Effector memory CD8-positive, alpha-beta T cell (primary cell): ENCODE measurements around the gene NPS.

ENCODE experiments used
- ATAC-seq: fragments of 150-1000 bp; cut with Tn5 transposase; replicated peaks from 2 replicates; pipeline ENCODE4 v1.10.0; 2021; ENCODE audit warnings: mild to moderate bottlenecking, moderate library complexity
- DNase-seq, 3 experiments: peaks; one replicate each; pipeline ENCODE4 v3.0.0; 2021
- H3K27ac Mint-ChIP-seq, 2 donors: one replicate each; pipeline ENCODE4 v1.8.0; 2022; ENCODE audit warnings: mild to moderate bottlenecking in 2 of 2, mixed read lengths in 2 of 2, moderate library complexity in 2 of 2
- H3K27me3 Mint-ChIP-seq, 2 donors: one replicate each; pipeline ENCODE4 v1.8.0; 2022; ENCODE audit warnings: mixed read lengths in 2 of 2
- H3K36me3 Mint-ChIP-seq: one replicate; pipeline ENCODE4 v1.8.0; 2022; ENCODE audit warnings: mild to moderate bottlenecking, moderate library complexity, mixed read lengths; ENCODE audit not compliant: insufficient read depth
- H3K4me1 Mint-ChIP-seq, 2 donors: one replicate each; pipeline ENCODE4 v1.8.0; 2022; ENCODE audit warnings: low read depth in 2 of 2, mixed read lengths in 2 of 2
- H3K4me3 Mint-ChIP-seq, 2 donors: one replicate each; pipeline ENCODE4 v1.8.0; 2022; ENCODE audit warnings: mild to moderate bottlenecking in 2 of 2, mixed read lengths in 2 of 2, moderate library complexity in 2 of 2
- H3K9me3 Mint-ChIP-seq, 2 donors: one replicate each; pipeline ENCODE4 v1.8.0; 2022; ENCODE audit warnings: mixed read lengths in 2 of 2

Gene NPS

DNA sequence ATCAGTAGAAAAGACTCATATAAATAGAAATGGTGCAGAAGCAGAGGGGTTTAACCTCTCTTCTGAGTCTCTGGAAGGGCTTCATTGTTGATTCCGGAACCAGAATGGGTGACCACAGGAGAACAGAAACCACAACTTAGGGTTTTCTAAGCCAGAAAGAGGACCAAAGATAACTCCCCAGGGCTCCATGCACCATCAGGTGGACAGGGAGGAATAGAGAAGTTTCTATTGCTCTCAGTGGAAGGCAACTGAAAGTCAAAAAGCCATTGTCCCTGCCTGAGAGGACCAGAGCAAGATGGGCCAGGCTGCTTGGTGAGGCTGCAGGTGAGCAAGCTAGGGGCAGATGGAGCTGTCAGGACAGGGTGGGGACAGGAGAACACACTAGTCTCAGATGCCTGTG lies 14.6 kb upstream of the NPS start:
- Mint-ChIP-seq H3K27ac (no peak overlapping the region), H3K36me3 (no peaks in the 10 kb centered on the region), H3K4me3 (no peak overlapping the region), H3K4me1 (no peaks in the 10 kb centered on the region), H3K27me3 (peaks cover 7 to 38% of the 10 kb centered on the region in 2 donors), H3K9me3 (no peaks in the 10 kb centered on the region)
- DNase-seq, result no peak
- ATAC-seq, result no peak

- peaks cover 7 to 35% of the 10 kb centered on the region in 2 donors for H3K27me3 Mint-ChIP-seq
- ATAC-seq (no peak), DNase-seq (no peak)
- H3K36me3 Mint-ChIP-seq, result peaks cover 3% of the 10 kb centered on the region
- no peaks in the 10 kb centered on the region for H3K4me1 Mint-ChIP-seq
- no peaks in the 10 kb centered on the region for H3K9me3 Mint-ChIP-seq
- H3K4me3 Mint-ChIP-seq, result no peak overlapping the region
- no peak overlapping the region for H3K27ac Mint-ChIP-seq
These were observed 13.2 kb upstream of the NPS start for GRCh38 chr10:127535802-127536515.

DNA sequence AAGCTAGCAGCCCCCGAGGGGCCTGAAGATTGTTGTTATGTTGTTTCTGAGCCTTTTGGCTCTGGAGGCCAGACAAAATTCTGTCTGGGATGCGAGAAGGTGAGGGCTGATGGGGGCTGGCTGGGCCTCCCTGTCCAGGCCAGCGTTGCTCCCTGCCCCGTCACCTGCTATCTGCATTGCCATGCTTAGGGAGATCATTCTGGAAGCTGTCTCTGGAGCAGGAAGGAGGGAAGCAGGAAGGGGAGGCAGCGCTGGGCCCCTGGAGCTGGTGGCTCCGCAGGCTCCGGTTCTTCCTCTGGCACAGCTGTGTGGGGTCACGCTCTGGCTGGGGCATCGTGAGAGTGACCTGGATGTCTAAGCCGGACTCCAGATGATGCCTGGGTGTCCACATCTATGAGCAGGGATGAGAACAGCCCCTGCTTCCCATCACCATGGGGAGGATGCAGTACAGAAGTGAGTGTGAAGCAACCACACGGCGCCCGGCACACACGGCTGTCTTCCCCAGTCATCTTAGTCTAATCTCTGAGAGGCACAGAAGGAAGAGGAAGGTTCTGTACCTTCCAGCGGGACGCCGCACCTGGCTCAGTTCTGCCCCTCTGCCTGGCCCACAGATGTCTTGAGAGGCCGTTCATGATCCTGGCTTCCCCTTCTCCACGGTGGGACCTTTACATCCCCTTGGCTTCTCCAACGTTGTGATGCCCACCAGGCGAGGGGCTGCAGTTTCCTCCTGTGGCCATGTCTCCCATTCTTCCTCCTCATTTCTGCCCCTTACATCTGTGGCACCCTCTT lies 11.9 kb upstream of the NPS start:
- DNase-seq, result no peak
- ATAC-seq, result no peak
- Mint-ChIP-seq H3K36me3 (peaks cover 3% of the 10 kb centered on the region), H3K27ac (no peak overlapping the region), H3K4me1 (no peaks in the 10 kb centered on the region), H3K27me3 (peaks cover 7 to 25% of the 10 kb centered on the region in 2 donors), H3K9me3 (no peaks in the 10 kb centered on the region), H3K4me3 (no peak overlapping the region)

- ATAC-seq (no peak), DNase-seq (no peak)
- H3K9me3 Mint-ChIP-seq, result no peaks in the 10 kb centered on the region
- H3K4me1 Mint-ChIP-seq, result no peaks in the 10 kb centered on the region
- H3K27ac Mint-ChIP-seq, result no peak overlapping the region
- peaks cover 7 to 18% of the 10 kb centered on the region in 2 donors for H3K27me3 Mint-ChIP-seq
- peaks cover 3% of the 10 kb centered on the region for H3K36me3 Mint-ChIP-seq
- no peak overlapping the region for H3K4me3 Mint-ChIP-seq
These were observed 11.2 kb upstream of the NPS start for GRCh38 chr10:127537924-127538323.

- Mint-ChIP-seq H3K4me1 (no peaks in the 10 kb centered on the region), H3K36me3 (no peaks in the 10 kb centered on the region), H3K9me3 (peaks cover 8 to 24% of the 10 kb centered on the region in 2 donors), H3K4me3 (no peak overlapping the region), H3K27me3 (peaks cover 0 to 7% of the 10 kb centered on the region in 2 donors), H3K27ac (no peak overlapping the region)
- no peak for DNase-seq
- ATAC-seq, result no peak
These were observed 1.1 kb upstream of the NPS start for GRCh38 chr10:127548022-127548421.

- Mint-ChIP-seq H3K36me3 (no peaks in the 10 kb centered on the region), H3K4me3 (no peak overlapping the region), H3K27me3 (peaks cover 8 to 27% of the 10 kb centered on the region in 2 donors), H3K27ac (no peak overlapping the region), H3K4me1 (no peaks in the 10 kb centered on the region), H3K9me3 (peaks cover 4 to 15% of the 10 kb centered on the region in 2 donors)
- ATAC-seq, result no peak
- no peak for DNase-seq
These were observed 1.8 kb downstream of the NPS start for GRCh38 chr10:127550861-127551260.

DNA sequence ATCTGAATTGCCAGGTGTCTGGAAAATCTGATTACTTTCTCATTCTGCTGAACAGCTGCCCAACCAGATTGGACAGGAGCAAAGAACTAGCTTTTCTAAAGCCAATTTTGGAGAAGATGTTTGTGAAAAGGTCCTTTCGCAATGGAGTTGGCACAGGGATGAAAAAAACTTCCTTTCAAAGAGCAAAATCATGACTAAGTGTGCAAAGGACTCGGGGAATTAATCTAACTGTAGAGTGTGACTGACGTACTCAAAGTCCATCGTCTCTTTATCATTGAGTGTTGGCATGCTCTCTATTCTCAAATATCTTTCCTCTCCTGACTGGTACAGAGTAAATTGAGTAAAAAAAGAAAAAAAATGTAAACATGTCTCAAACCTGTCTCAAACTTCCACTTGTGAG lies 3.3 kb downstream of the NPS start:
- DNase-seq (no peak), ATAC-seq (no peak)
- H3K9me3 Mint-ChIP-seq, result peaks cover 3 to 16% of the 10 kb centered on the region in 2 donors
- no peaks in the 10 kb centered on the region for H3K36me3 Mint-ChIP-seq
- peaks cover 8 to 37% of the 10 kb centered on the region in 2 donors for H3K27me3 Mint-ChIP-seq
- no peaks in the 10 kb centered on the region for H3K4me1 Mint-ChIP-seq
- H3K4me3 Mint-ChIP-seq, result no peak overlapping the region
- H3K27ac Mint-ChIP-seq, result no peak overlapping the region

DNA sequence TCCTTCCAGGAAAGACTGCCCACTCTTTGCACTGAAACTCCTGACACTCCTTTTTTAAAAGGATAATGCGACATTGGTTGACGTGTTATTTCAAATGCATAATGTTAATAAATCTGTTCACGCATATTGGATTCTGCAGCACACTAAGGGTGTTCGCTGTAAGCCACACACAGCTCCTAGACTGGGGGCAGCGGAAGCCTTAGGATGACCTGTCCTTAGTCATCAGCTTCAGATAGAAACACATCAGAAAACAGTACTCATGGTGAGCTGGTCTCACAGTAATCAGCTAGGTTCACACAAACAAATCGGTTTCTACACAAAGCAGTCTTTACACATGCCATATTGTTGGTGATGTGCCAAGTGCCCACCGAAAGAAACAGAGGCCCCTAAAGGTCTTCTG lies 4.3 kb downstream of the NPS start:
- Mint-ChIP-seq H3K36me3 (no peaks in the 10 kb centered on the region), H3K9me3 (peaks cover 3 to 16% of the 10 kb centered on the region in 2 donors), H3K4me1 (no peaks in the 10 kb centered on the region), H3K27me3 (peaks cover 8 to 44% of the 10 kb centered on the region in 2 donors), H3K27ac (no peak overlapping the region), H3K4me3 (no peak overlapping the region)
- DNase-seq (no peak), ATAC-seq (no peak)

GRCh38 chr10:127556916-127557315 lies 7.8 kb downstream of the NPS start:
- DNase-seq (no peak), ATAC-seq (no peak)
- H3K4me1 Mint-ChIP-seq, result no peaks in the 10 kb centered on the region
- no peak overlapping the region for H3K4me3 Mint-ChIP-seq
- H3K36me3 Mint-ChIP-seq, result no peaks in the 10 kb centered on the region
- H3K9me3 Mint-ChIP-seq, result peaks cover 3 to 16% of the 10 kb centered on the region in 2 donors
- no peak overlapping the region for H3K27ac Mint-ChIP-seq
- H3K27me3 Mint-ChIP-seq, result peaks cover 8 to 45% of the 10 kb centered on the region in 2 donors

GRCh38 chr10:127561647-127562046 lies 12.5 kb downstream of the NPS start:
- no peak overlapping the region for H3K27ac Mint-ChIP-seq
- DNase-seq (no peak), ATAC-seq (no peak)
- no peaks in the 10 kb centered on the region for H3K36me3 Mint-ChIP-seq
- no peaks in the 10 kb centered on the region for H3K4me1 Mint-ChIP-seq
- peaks cover 0 to 7% of the 10 kb centered on the region in 2 donors for H3K9me3 Mint-ChIP-seq
- peaks cover 6 to 35% of the 10 kb centered on the region in 2 donors for H3K27me3 Mint-ChIP-seq
- no peak overlapping the region for H3K4me3 Mint-ChIP-seq

GRCh38 chr10:127563718-127564553 lies 14.8 kb downstream of the NPS start:
- no peak overlapping the region for H3K4me3 Mint-ChIP-seq
- peaks cover 6 to 19% of the 10 kb centered on the region in 2 donors for H3K27me3 Mint-ChIP-seq
- H3K27ac Mint-ChIP-seq, result no peak overlapping the region
- H3K4me1 Mint-ChIP-seq, result no peaks in the 10 kb centered on the region
- DNase-seq, result no peak
- no peak for ATAC-seq
- no peaks in the 10 kb centered on the region for H3K36me3 Mint-ChIP-seq
- H3K9me3 Mint-ChIP-seq, result no peaks in the 10 kb centered on the region

- Mint-ChIP-seq H3K4me3 (no peak overlapping the region), H3K4me1 (no peaks in the 10 kb centered on the region), H3K27me3 (peaks cover 6 to 19% of the 10 kb centered on the region in 2 donors), H3K36me3 (no peaks in the 10 kb centered on the region), H3K9me3 (no peaks in the 10 kb centered on the region), H3K27ac (no peak overlapping the region)
- no peak for ATAC-seq
- DNase-seq, result no peak
These were observed 15.5 kb downstream of the NPS start for GRCh38 chr10:127564644-127565043.

GRCh38 chr10:127565583-127565982 lies 16.5 kb downstream of the NPS start:
- H3K27me3 Mint-ChIP-seq, result peaks cover 6 to 25% of the 10 kb centered on the region in 2 donors
- no peak for DNase-seq
- H3K27ac Mint-ChIP-seq, result no peak overlapping the region
- no peaks in the 10 kb centered on the region for H3K4me1 Mint-ChIP-seq
- H3K36me3 Mint-ChIP-seq, result no peaks in the 10 kb centered on the region
- no peaks in the 10 kb centered on the region for H3K9me3 Mint-ChIP-seq
- ATAC-seq, result no peak
- H3K4me3 Mint-ChIP-seq, result no peak overlapping the region
